IMR-90 (cell line): ENCODE measurements around the gene NKPD1. TPM values are rescaled to one million over a fixed set of nuclear protein-coding genes. Genes with fewer than 3 reads are reported as not detected.

Experiments
- ATAC-seq: fragments of 200-7000 bp; cut with Tn5 transposase; 2 replicates; pipeline ENCODE4 v1.9.1; 2020; ENCODE audit warnings: low read depth, mild to moderate bottlenecking, moderate library complexity
- BruUV-seq: library from RNA; stranded (reverse); fragments of 400-500 nt; replicated peaks from 2 replicates; lab custom pipeline; 2021; lab: Mats Ljungman, UMichigan
- CTCF ChIA-PET: fragments of 300-600 bp; formaldehyde crosslinking; extraction: SDS; loops from one replicate; lab custom pipeline; 2021; ENCODE audit warnings: antibody characterized with exemption; lab: Yijun Ruan, JAX
- POLR2A ChIA-PET: fragments of 300-600 bp; sonication (Branson Sonifier 250); formaldehyde crosslinking; loops from one replicate; lab custom pipeline; 2022; ENCODE audit warnings: antibody characterized with exemption; ENCODE audit not compliant: unreplicated experiment; lab: Charles Lee
- DNase-seq: peaks from one replicate; pipeline ENCODE4 v3.0.0; 2013
- H2AFZ ChIP-seq: replicated peaks from 2 replicates; pipeline ENCODE3; 2013; ENCODE audit warnings: low read length, mild to moderate bottlenecking; ENCODE audit not compliant: poor library complexity
- H2AK5ac ChIP-seq: 2 replicates; pipeline ENCODE4 v1.6.1; 2013; ENCODE audit warnings: low read depth, low read length, inconsistent platforms
- H2AK9ac ChIP-seq: replicated peaks from 2 replicates; pipeline ENCODE3; 2013; ENCODE audit warnings: mild to moderate bottlenecking, low read depth, low read length, moderate library complexity; ENCODE audit not compliant: poor library complexity
- H2BK120ac ChIP-seq: 2 replicates; pipeline ENCODE4 v1.6.1; 2013; ENCODE audit warnings: low read depth, low read length, inconsistent platforms
- H2BK15ac ChIP-seq: 3 replicates; pipeline ENCODE4 v1.6.1; 2013; ENCODE audit warnings: low read depth, low read length, inconsistent platforms
- H2BK20ac ChIP-seq: 2 replicates; pipeline ENCODE4 v1.6.1; 2013; ENCODE audit warnings: low read depth, mild to moderate bottlenecking, inconsistent platforms, low read length, moderate library complexity
- H2BK5ac ChIP-seq: 2 replicates; pipeline ENCODE4 v1.6.1; 2013; ENCODE audit warnings: mild to moderate bottlenecking, low read depth, low read length, inconsistent platforms; ENCODE audit not compliant: poor library complexity, severe bottlenecking
- H3K14ac ChIP-seq: replicated peaks from 2 replicates; pipeline ENCODE4 v1.6.1; 2013; ENCODE audit warnings: low read depth, low read length, inconsistent platforms
- H3K18ac ChIP-seq: 2 replicates; pipeline ENCODE4 v1.6.1; 2013; ENCODE audit warnings: low read depth, low read length, control low read depth
- H3K23ac ChIP-seq: 2 replicates; pipeline ENCODE4 v1.6.1; 2013; ENCODE audit warnings: low read depth, low read length, inconsistent platforms
- H3K27ac ChIP-seq: 2 replicates; pipeline ENCODE4 v1.5.1; 2013; ENCODE audit warnings: mild to moderate bottlenecking, control low read depth, low read length; ENCODE audit not compliant: insufficient read depth
- H3K27me3 ChIP-seq: 2 replicates; pipeline ENCODE4 v1.6.1; 2013; ENCODE audit warnings: low read length; ENCODE audit not compliant: control insufficient read depth, insufficient read depth
- H3K36me3 ChIP-seq: 2 replicates; pipeline ENCODE4 v1.6.1; 2013; ENCODE audit warnings: low read length, mixed read lengths; ENCODE audit not compliant: control insufficient read depth, insufficient read depth
- H3K4ac ChIP-seq: 2 replicates; pipeline ENCODE4 v1.6.1; 2013; ENCODE audit warnings: low read depth, low read length, inconsistent platforms
- H3K4me1 ChIP-seq: 2 replicates; pipeline ENCODE4 v1.6.1; 2013; ENCODE audit warnings: low read length, mixed read lengths; ENCODE audit not compliant: control insufficient read depth, insufficient read depth
- H3K4me2 ChIP-seq: 2 replicates; pipeline ENCODE4 v1.6.1; 2013; ENCODE audit warnings: low read depth, mild to moderate bottlenecking, control low read depth, low read length, moderate library complexity
- H3K4me3 ChIP-seq: 2 replicates; pipeline ENCODE4 v1.5.1; 2013; ENCODE audit warnings: low read depth, mild to moderate bottlenecking, control low read depth, low read length, moderate library complexity; ENCODE audit not compliant: insufficient read depth
- H3K56ac ChIP-seq: 2 replicates; pipeline ENCODE4 v1.6.1; 2013; ENCODE audit warnings: low read length, inconsistent platforms; ENCODE audit not compliant: insufficient read depth; ENCODE audit errors: extremely low read depth
- H3K79me1 ChIP-seq, 2 experiments: 2 replicates each; pipeline ENCODE4 v1.6.1; 2013; ENCODE audit warnings: low read length in 2 of 2, inconsistent platforms in 1 of 2, low read depth in 1 of 2
- H3K9ac ChIP-seq: 2 replicates; pipeline ENCODE4 v1.6.1; 2013; ENCODE audit warnings: low read depth, low read length, control low read depth
- H3K9me1 ChIP-seq: 2 replicates; pipeline ENCODE4 v1.6.1; 2013; ENCODE audit warnings: low read length, inconsistent platforms; ENCODE audit not compliant: insufficient read depth
- H3K9me3 ChIP-seq: 2 replicates; pipeline ENCODE4 v1.6.1; 2013; ENCODE audit warnings: low read length; ENCODE audit not compliant: control insufficient read depth, insufficient read depth
- H4K20me1 ChIP-seq: 2 replicates; pipeline ENCODE4 v1.6.1; 2013; ENCODE audit warnings: low read length, inconsistent platforms; ENCODE audit not compliant: insufficient read depth
- H4K5ac ChIP-seq: 2 replicates; pipeline ENCODE4 v1.6.1; 2013; ENCODE audit warnings: mild to moderate bottlenecking, low read depth, low read length, control low read depth
- H4K8ac ChIP-seq, 2 experiments: 2 replicates each; pipeline ENCODE4 v1.6.1; 2013; ENCODE audit warnings: low read depth in 2 of 2, low read length in 2 of 2, control low read depth in 1 of 2, inconsistent platforms in 1 of 2
- H4K91ac ChIP-seq: 2 replicates; pipeline ENCODE4 v1.6.1; 2013; ENCODE audit warnings: low read depth, low read length, inconsistent platforms; ENCODE audit not compliant: insufficient read depth
- BHLHE40 ChIP-seq: fragments of 150-350 bp; IDR thresholded peaks from 2 replicates; pipeline ENCODE4 v1.6.1; 2016; ENCODE audit warnings: mild to moderate bottlenecking, low read depth, low read length
- ELK1 ChIP-seq: fragments of 150-350 bp; IDR thresholded peaks from 2 replicates; pipeline ENCODE4 v1.6.1; 2016; ENCODE audit warnings: low read depth, mild to moderate bottlenecking, low read length, moderate library complexity, borderline replicate concordance
- MAFK ChIP-seq: IDR thresholded peaks from 2 replicates; pipeline ENCODE4 v1.6.1; 2012; ENCODE audit warnings: low read depth, low read length, improper control_type of control experiment
- NFE2L2 ChIP-seq: fragments of 150-350 bp; IDR thresholded peaks from 2 replicates; pipeline ENCODE4 v1.6.1; 2016; ENCODE audit warnings: low read depth, mild to moderate bottlenecking, low read length
- POLR2A ChIP-seq: IDR thresholded peaks from 2 replicates; pipeline ENCODE4 v1.6.1; 2012; ENCODE audit warnings: mild to moderate bottlenecking, low read depth, low read length
- RCOR1 ChIP-seq: IDR thresholded peaks from 2 replicates; pipeline ENCODE4 v1.6.1; 2012; ENCODE audit warnings: mild to moderate bottlenecking, low read length, improper control_type of control experiment; ENCODE audit not compliant: insufficient replicate concordance
- RFX5 ChIP-seq: IDR thresholded peaks from 2 replicates; pipeline ENCODE4 v1.8.0; 2012; ENCODE audit warnings: low read depth, mild to moderate bottlenecking, low read length, moderate library complexity
- WGBS, 2 experiments: methylation state at CpG; one replicate each; pipeline versions ENCODE4 v1.1.5 to v1.1.7; 2013; ENCODE audit warnings: missing lambda C conversion rate in 2 of 2; ENCODE audit not compliant: insufficient read length in 1 of 2; ENCODE audit errors: extremely low coverage in 2 of 2; 5-methylcytosine and 5-hydroxymethylcytosine counted together
- dilution Hi-C: fragments of 300-500 bp; cut with HindIII; formaldehyde crosslinking; loops from one replicate; pipeline ENCODE4 v1.14.3; 2018; ENCODE audit warnings: low sequenced_read_pairs; ENCODE audit not compliant: unreplicated experiment
- in situ Hi-C: fragments of 300-500 bp; cut with MboI; formaldehyde crosslinking; loops from 3 replicates; pipeline ENCODE4 v1.14.3; 2019; ENCODE audit warnings: low sequenced_read_pairs, inconsistent platforms, mixed read lengths
- intact Hi-C: fragments of 100-400 bp; cut with micrococcal nuclease; formaldehyde crosslinking; loops from 2 replicates; pipeline ENCODE4 v1.10.0; 2022
- polyA plus RNA-seq, 3 experiments: library from polyadenylated mRNA; depleted of rRNA; stranded (reverse); fragments of >200 nt; gene quantifications; 2 replicates each; pipeline ENCODE4 v1.2.3, GENCODE V29; 2012; ENCODE audit warnings: low replicate concordance in 1 of 3
- total RNA-seq: library from RNA; depleted of rRNA; stranded (reverse); fragments of >200 nt; gene quantifications from 2 replicates; pipeline ENCODE4 v1.2.3, GENCODE V29; 2012

NKPD1 gene
- total and polyA plus RNA-seq, 2 of the 4 experiments (the other 2 are of a cell fraction): under 0.01 to 0.09 TPM

- DNase-seq: no peak
- Histone ChIP-seq H3K4me3 (no peak overlapping the region), H2AK5ac (no peak overlapping the region), H3K18ac (no peak overlapping the region), H3K79me1 (peaks cover 11 to 32% of the 10 kb centered on the region in 2 experiments), H3K14ac (no peak overlapping the region), H2BK20ac (no peak overlapping the region), H2BK5ac (no peak overlapping the region), H3K9me1 (0 out of 2 replicates have a peak, but pooled peaks cover 5% of the 10 kb centered on the region), H3K27me3 (no peaks in the 10 kb centered on the region), H3K9ac (no peak overlapping the region), H2AFZ (no peak overlapping the region), H3K4ac (no peak overlapping the region), H4K5ac (no peak overlapping the region), H2AK9ac (no peak overlapping the region), H3K9me3 (no peaks in the 10 kb centered on the region), H3K27ac (no peak overlapping the region), H3K4me2 (no peak overlapping the region), H3K23ac (no peak overlapping the region), H2BK15ac (no peak overlapping the region), H4K20me1 (peaks cover 16% of the 10 kb centered on the region; the same call in 1 of the 2 replicates), H4K8ac (no peak overlapping the region), H4K91ac (no peak overlapping the region), H2BK120ac (no peak overlapping the region), H3K56ac (no peak overlapping the region), H3K4me1 (peaks cover 4% of the 10 kb centered on the region; the same call in 1 of the 2 replicates), H3K36me3 (peaks cover 4% of the 10 kb centered on the region; the same call in 1 of the 2 replicates)
- dilution Hi-C loops (no loop called here), intact Hi-C loops (no loop called here), in situ Hi-C loops (no loop called here)
- CTCF ChIA-PET: interaction anchor here (0.6 kb wide), 1 partner anchor 104 kb away, joined by 3 read pairs; no protein-coding TSS in a partner anchor
- POLR2A ChIA-PET: no interaction called here
- ATAC-seq: no peak
- BruUV-seq: no TSS peak
- TF ChIP-seq POLR2A (no peak), RFX5 (no peak), NFE2L2 (no peak), BHLHE40 (no peak), RCOR1 (no peak), ELK1 (no peak), MAFK (no peak)
- 100% methylated on average over 2 of the region's 5 CpGs; no CpG with 5 or more reads in 1 of the 2 experiments for WGBS, 2 experiments
Observed at GRCh38 chr19:45184115-45184514, 23.3 kb upstream of the NKPD1 start.
